ENCODE measurements around the gene TSPAN18. TPM values are rescaled to one million over a fixed set of nuclear protein-coding genes. Genes with fewer than 3 reads are reported as not detected.

The TSPAN18 gene
- total RNA-seq, 1 donor from 2014 or later: 12.8 TPM

- intact Hi-C loops (cut with DNase I): loop anchor here (10.0 kb wide), 1 partner anchor 361 kb away; no protein-coding TSS in a partner anchor
- Histone ChIP-seq H3K27me3 (no peaks in the 10 kb centered on the region), H3K4me1 (no peaks in the 10 kb centered on the region), H3K9me3 (no peaks in the 10 kb centered on the region), H3K4me3 (no peak overlapping the region), H3K36me3 (no peaks in the 10 kb centered on the region), H3K27ac (no peak overlapping the region)
- TF ChIP-seq POLR2A (IDR thresholded peaks at IDR 0.05) (no peak), POLR2AphosphoS5 (IDR thresholded peaks at IDR 0.05; ENCODE audit: insufficient read depth in 1 of 2, low read depth in 1 of 2) (no peak), CTCF (IDR thresholded peaks at IDR 0.05) (no peak)
- no peak for DNase-seq (ENCODE audit: extremely low spot score in 2 of 2)
Observed at GRCh38 chr11:44934110-44934509, 207.3 kb downstream of the TSPAN18 start.

DNA sequence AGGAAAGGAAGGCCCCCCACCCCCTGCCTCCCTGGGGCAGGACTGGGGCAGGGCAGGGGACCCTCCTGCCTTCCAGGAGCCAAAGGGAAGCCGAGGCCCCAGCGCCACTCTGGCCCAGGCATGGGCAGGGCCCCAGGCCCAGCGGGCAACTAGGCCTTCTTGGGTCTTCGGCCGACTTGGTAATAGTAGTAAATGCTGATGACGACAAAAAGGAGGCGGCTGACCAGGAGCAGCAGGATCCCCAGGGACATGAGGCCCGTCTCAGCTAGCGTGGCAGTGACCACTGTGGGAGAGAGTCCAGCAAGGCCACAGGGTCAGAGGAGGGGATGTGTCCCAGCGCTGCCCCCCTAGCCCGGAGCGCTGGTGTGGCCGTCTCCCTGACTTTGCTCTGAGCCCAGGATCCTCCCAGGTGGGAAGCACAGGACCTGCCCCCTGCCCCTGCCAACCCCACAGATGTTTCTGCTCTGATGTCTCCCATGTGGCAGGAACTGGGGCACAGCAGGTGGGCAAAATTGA lies 208.0 kb downstream of the TSPAN18 start:
- H3K9me3 ChIP-seq: no peaks in the 10 kb centered on the region
- no peaks in the 10 kb centered on the region for H3K36me3 ChIP-seq
- TF ChIP-seq POLR2A (IDR thresholded peaks at IDR 0.05) (no peak), CTCF (IDR thresholded peaks at IDR 0.05) (no peak), POLR2AphosphoS5 (IDR thresholded peaks at IDR 0.05; ENCODE audit: insufficient read depth in 1 of 2, low read depth in 1 of 2) (no peak)
- intact Hi-C loops (cut with DNase I): loop anchor here (10.0 kb wide), 1 partner anchor 360 kb away; no protein-coding TSS in a partner anchor
- no peaks in the 10 kb centered on the region for H3K4me1 ChIP-seq
- no peaks in the 10 kb centered on the region for H3K27me3 ChIP-seq
- no peak overlapping the region for H3K4me3 ChIP-seq
- H3K27ac ChIP-seq: no peak overlapping the region
- no peak for DNase-seq (ENCODE audit: extremely low spot score in 2 of 2)

DNA sequence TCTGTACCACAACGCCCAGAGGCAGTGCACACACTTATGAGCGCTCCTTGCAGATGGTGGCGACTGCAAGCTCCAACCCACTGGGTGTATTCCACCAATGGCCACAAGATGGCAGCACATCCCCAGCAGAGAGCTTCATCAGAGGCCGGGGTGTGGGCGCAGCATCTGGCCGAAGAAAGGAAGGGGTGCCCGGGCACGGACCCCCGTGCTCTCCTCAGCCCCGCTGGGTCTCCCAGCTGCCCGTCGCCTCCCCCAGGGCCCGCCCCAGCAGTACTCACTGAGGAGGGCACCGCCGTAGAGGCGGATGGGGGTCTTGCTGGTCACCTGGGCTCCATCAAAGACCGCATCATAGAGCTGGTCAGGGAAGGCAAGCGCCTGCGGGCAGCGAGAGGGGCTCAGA lies 209.8 kb downstream of the TSPAN18 start:
- DNase-seq (ENCODE audit: extremely low spot score in 2 of 2): no peak
- intact Hi-C loops (cut with DNase I): loop anchor here (1.0 to 10.0 kb wide), 2 partner anchors 168 to 358 kb away; no protein-coding TSS in a partner anchor
- Histone ChIP-seq H3K4me3 (no peak overlapping the region), H3K27me3 (no peaks in the 10 kb centered on the region), H3K27ac (no peak overlapping the region), H3K4me1 (peaks cover 11% of the 10 kb centered on the region), H3K9me3 (no peaks in the 10 kb centered on the region), H3K36me3 (no peaks in the 10 kb centered on the region)
- TF ChIP-seq POLR2A (IDR thresholded peaks at IDR 0.05): no peak
- peak; percentile 92 to 96 (median 93) for TF ChIP-seq CTCF (IDR thresholded peaks at IDR 0.05)
- peak in 1 of 2 donors; percentile 25 for TF ChIP-seq POLR2AphosphoS5 (IDR thresholded peaks at IDR 0.05; ENCODE audit: insufficient read depth in 1 of 2, low read depth in 1 of 2)

DNA sequence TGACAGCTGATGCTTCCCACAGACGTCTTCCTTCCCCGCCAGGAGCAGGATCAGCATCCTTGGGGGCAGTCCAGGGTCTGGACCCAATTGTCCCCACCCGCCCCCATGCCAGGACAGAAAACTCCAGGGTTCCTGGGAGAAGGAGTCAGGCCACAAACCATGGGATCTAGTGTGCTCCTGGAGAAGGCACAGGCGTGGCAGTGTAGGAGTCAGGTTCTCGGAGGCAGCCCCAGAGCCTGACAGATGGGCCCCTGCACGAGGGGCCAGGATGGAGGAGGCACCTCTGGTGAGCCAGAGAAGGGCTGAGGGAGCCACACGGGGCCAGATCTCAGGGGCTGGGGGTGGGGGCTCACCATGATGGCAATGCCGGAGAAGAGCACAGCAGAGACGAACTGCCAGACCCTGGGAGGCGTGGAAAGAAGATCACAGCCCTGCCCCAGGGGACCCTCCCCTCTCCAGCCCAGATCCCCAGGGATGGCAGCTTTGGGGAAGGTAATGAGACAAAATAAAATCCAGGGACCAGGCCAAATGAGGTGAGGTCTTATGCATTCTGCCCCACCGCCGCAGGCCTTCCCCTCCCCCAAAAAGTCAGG lies 210.3 kb downstream of the TSPAN18 start:
- Histone ChIP-seq H3K27me3 (no peaks in the 10 kb centered on the region), H3K9me3 (no peaks in the 10 kb centered on the region), H3K4me3 (no peak overlapping the region), H3K36me3 (no peaks in the 10 kb centered on the region), H3K4me1 (peaks cover 13% of the 10 kb centered on the region), H3K27ac (no peak overlapping the region)
- no peak for TF ChIP-seq POLR2AphosphoS5 (IDR thresholded peaks at IDR 0.05; ENCODE audit: insufficient read depth in 1 of 2, low read depth in 1 of 2)
- TF ChIP-seq CTCF (IDR thresholded peaks at IDR 0.05): no peak
- TF ChIP-seq POLR2A (IDR thresholded peaks at IDR 0.05): no peak
- no peak for DNase-seq (ENCODE audit: extremely low spot score in 2 of 2)
- intact Hi-C loops (cut with DNase I): loop anchor here (1.0 to 10.0 kb wide), 2 partner anchors 167 to 358 kb away; no protein-coding TSS in a partner anchor

Measured in vagina (tissue), 2 donors.